22Rv1 (cell line): ENCODE data around the gene ARID3A.

Experiments
- ZFX ChIP-seq: fragments of 450-650 bp; IDR thresholded peaks from 2 replicates; pipeline ENCODE4 v1.6.1; 2017; ENCODE audit warnings: antibody characterized with exemption, borderline replicate concordance
- TF ChIP-seq, protein P1 (sequence below): fragments of 450-650 bp; IDR thresholded peaks from 2 replicates; pipeline ENCODE4 v1.5.1; 2017; ENCODE audit warnings: mild to moderate bottlenecking

DNA sequence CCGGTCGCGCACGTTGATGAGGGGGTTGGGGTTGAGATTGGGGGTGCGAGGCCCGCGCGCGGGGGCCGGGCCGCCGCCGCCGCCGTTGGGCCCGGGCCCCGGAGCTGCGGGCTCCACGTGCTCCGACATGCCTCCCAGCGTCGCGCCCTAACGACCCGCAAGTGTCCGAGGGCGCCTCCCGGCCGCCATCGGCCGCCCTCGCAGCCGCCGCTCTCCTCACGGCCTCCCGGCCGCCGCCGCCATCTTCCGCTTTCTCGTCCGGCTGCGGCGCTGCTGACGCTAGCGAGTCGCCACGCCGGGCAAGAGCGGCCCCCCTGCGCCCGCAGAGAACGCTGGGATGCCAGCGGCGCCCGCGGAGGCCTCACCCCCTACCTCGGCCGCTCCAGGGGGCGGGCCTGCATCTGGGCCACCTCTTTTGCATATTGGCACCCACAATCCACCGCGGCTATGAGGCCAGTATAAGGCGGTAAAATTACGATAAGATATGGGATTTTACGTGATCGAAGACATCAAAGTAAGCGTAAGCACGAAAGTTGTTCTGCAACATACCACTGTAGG lies 95.1 kb downstream of the ARID3A start, which contains the start of gene TMEM259:
- TF ChIP-seq, protein P1, sequence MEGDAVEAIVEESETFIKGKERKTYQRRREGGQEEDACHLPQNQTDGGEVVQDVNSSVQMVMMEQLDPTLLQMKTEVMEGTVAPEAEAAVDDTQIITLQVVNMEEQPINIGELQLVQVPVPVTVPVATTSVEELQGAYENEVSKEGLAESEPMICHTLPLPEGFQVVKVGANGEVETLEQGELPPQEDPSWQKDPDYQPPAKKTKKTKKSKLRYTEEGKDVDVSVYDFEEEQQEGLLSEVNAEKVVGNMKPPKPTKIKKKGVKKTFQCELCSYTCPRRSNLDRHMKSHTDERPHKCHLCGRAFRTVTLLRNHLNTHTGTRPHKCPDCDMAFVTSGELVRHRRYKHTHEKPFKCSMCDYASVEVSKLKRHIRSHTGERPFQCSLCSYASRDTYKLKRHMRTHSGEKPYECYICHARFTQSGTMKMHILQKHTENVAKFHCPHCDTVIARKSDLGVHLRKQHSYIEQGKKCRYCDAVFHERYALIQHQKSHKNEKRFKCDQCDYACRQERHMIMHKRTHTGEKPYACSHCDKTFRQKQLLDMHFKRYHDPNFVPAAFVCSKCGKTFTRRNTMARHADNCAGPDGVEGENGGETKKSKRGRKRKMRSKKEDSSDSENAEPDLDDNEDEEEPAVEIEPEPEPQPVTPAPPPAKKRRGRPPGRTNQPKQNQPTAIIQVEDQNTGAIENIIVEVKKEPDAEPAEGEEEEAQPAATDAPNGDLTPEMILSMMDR = no peak
- no peak for TF ChIP-seq ZFX
